A549 (cell line): ENCODE measurements around the gene LRFN4.

Source experiments
- BHLHE40 ChIP-seq: IDR thresholded peaks from 2 replicates; pipeline ENCODE4 v1.6.1; 2012; ENCODE audit warnings: low read depth, low read length, inconsistent platforms
- CEBPB ChIP-seq, 2 experiments: fragments of >200 bp in 1 of 2; sonication (Bioruptor Twin) in 1 of 2; formaldehyde crosslinking in 1 of 2; IDR thresholded peaks; 2 replicates each; pipeline ENCODE4 v1.6.1; 2012 to 2016
- CHD2 ChIP-seq: fragments of 150-350 bp; IDR thresholded peaks from 2 replicates; pipeline ENCODE4 v1.6.1; 2014; ENCODE audit warnings: low read length; ENCODE audit not compliant: partially characterized antibody
- CTCF ChIP-seq: fragments of >200 bp; sonication (Bioruptor Twin); formaldehyde crosslinking; IDR thresholded peaks from 3 replicates; pipeline ENCODE4 v1.5.1; 2016
- EP300 ChIP-seq, 2 experiments: fragments of >200 bp; sonication (Bioruptor Twin); formaldehyde crosslinking; IDR thresholded peaks; 2 replicates in 1 of 2; 3 replicates in 1 of 2; pipeline ENCODE4 v1.6.1; 2016 to 2017
- HDAC2 ChIP-seq: fragments of 200-600 bp; sonication (generic); IDR thresholded peaks from 2 replicates; pipeline ENCODE4 v1.6.1; 2016
- JUNB ChIP-seq: fragments of >200 bp; sonication (Bioruptor Twin); formaldehyde crosslinking; IDR thresholded peaks from 2 replicates; pipeline ENCODE4 v1.6.1; 2016
- MAX ChIP-seq: IDR thresholded peaks from 2 replicates; pipeline ENCODE4 v1.6.1; 2012
- POLR2A ChIP-seq: IDR thresholded peaks from 2 replicates; pipeline ENCODE4 v1.6.1; 2012; ENCODE audit warnings: mild to moderate bottlenecking, low read length
- POLR2AphosphoS2 ChIP-seq: conservative IDR thresholded peaks from 2 replicates; pipeline ENCODE4 v1.6.1; 2012; ENCODE audit warnings: low read length, improper control_type of control experiment, inconsistent platforms
- RCOR1 ChIP-seq: fragments of 150-350 bp; IDR thresholded peaks from 2 replicates; pipeline ENCODE4 v1.6.1; 2014; ENCODE audit warnings: antibody characterized with exemption, low read length, low read depth
- REST ChIP-seq: fragments of 200-600 bp; sonication (generic); IDR thresholded peaks from 2 replicates; pipeline ENCODE4 v1.6.1; 2016; ENCODE audit warnings: antibody characterized with exemption, mild to moderate bottlenecking, moderate library complexity
- RFX5 ChIP-seq: fragments of 450-650 bp; IDR thresholded peaks from 2 replicates; pipeline ENCODE4 v1.7.1; 2014; ENCODE audit warnings: antibody characterized with exemption, mild to moderate bottlenecking, moderate library complexity
- SREBF2 ChIP-seq: fragments of 450-650 bp; IDR thresholded peaks from 2 replicates; pipeline ENCODE4 v1.6.1; 2014; ENCODE audit warnings: mild to moderate bottlenecking, moderate library complexity

- TF ChIP-seq REST (no peak), CTCF (no peak), HDAC2 (no peak), POLR2A (no peak), SREBF2 (no peak), BHLHE40 (no peak), CEBPB (IDR thresholded peaks at IDR 0.05) (no peak), RCOR1 (no peak), JUNB (no peak), POLR2AphosphoS2 (no peak), EP300 (IDR thresholded peaks at IDR 0.05) (no peak), MAX (no peak), RFX5 (no peak), CHD2 (no peak)
Measured at GRCh38 chr11:66823700-66824099, 33.2 kb upstream of the LRFN4 start.
